ENCODE data around the gene BCL7C.

DNA sequence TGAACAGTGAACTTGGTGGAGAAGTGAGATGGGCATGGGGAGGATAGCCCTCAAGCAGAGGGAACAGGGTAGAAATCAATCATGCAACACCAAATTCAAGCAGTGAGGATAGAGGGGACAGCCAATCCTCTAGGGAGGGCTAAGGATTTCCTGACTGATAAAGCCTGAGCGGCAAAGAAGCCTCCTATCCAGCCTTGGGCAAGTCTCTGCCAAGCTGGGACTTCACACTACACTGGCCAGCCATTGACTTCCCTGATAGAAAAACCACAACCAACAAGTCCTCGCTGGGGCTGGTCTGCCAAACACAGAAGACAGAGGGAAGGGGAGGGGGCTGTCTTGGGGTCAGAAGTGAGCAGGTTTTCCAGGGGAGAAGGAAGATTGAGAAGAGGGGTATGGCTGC lies 27.0 kb upstream of the BCL7C start:
- TF ChIP-seq, protein P1, sequence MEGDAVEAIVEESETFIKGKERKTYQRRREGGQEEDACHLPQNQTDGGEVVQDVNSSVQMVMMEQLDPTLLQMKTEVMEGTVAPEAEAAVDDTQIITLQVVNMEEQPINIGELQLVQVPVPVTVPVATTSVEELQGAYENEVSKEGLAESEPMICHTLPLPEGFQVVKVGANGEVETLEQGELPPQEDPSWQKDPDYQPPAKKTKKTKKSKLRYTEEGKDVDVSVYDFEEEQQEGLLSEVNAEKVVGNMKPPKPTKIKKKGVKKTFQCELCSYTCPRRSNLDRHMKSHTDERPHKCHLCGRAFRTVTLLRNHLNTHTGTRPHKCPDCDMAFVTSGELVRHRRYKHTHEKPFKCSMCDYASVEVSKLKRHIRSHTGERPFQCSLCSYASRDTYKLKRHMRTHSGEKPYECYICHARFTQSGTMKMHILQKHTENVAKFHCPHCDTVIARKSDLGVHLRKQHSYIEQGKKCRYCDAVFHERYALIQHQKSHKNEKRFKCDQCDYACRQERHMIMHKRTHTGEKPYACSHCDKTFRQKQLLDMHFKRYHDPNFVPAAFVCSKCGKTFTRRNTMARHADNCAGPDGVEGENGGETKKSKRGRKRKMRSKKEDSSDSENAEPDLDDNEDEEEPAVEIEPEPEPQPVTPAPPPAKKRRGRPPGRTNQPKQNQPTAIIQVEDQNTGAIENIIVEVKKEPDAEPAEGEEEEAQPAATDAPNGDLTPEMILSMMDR (IDR thresholded peaks at IDR 0.05): no peak
- no peak for TF ChIP-seq ZFX (IDR thresholded peaks at IDR 0.05; ENCODE audit: borderline replicate concordance)

Measured in 22Rv1 (cell line).